T-helper 17 cell (primary cell): Measurements from ENCODE around the gene TLCD2. TPM values are rescaled to one million over a fixed set of nuclear protein-coding genes. Genes with fewer than 3 reads are reported as not detected.

Experiments
- ATAC-seq: fragments of 150-1000 bp; cut with Tn5 transposase; 2 replicates; pipeline ENCODE4 v1.10.0; 2021; ENCODE audit warnings: mild to moderate bottlenecking, moderate library complexity
- DNase-seq, 3 donors: peaks; one replicate each; pipeline versions ENCODE4 v3.0.0 to v3.0.0-alpha.2; 2020 to 2021
- H3K9me3 ChIP-seq: one replicate; pipeline ENCODE4 v1.7.0; 2013; ENCODE audit warnings: low read length, mild to moderate bottlenecking; ENCODE audit not compliant: control insufficient read depth, poor library complexity, severe bottlenecking
- H3K27ac Mint-ChIP-seq: one replicate; pipeline ENCODE4 v1.8.0; 2022; ENCODE audit warnings: mild to moderate bottlenecking, moderate library complexity, mixed read lengths
- H3K27me3 Mint-ChIP-seq: one replicate; pipeline ENCODE4 v1.8.0; 2022; ENCODE audit warnings: mixed read lengths
- H3K36me3 Mint-ChIP-seq: one replicate; pipeline ENCODE4 v1.8.0; 2022; ENCODE audit warnings: low read depth, mixed read lengths
- H3K4me1 Mint-ChIP-seq: one replicate; pipeline ENCODE4 v1.8.0; 2022; ENCODE audit warnings: mild to moderate bottlenecking, mixed read lengths
- H3K4me3 Mint-ChIP-seq: one replicate; pipeline ENCODE4 v1.8.0; 2022; ENCODE audit warnings: mild to moderate bottlenecking, moderate library complexity, mixed read lengths
- total RNA-seq, 4 donors: library from RNA in 2 of 4; stranded (reverse) in 2 of 4; gene quantifications; one replicate each; pipeline ENCODE4 v1.2.3 and lab custom pipeline; 2022 to 2026

TLCD2 gene
- total RNA-seq, 2 donors from 2014 or later, result 0.26 to 1.4 TPM

- ATAC-seq, result peak; percentile 50
- DNase-seq, result peak; percentile 55 to 66 (median 58)
- H3K4me3 Mint-ChIP-seq, result peak overlapping the region; percentile 97
- H3K9me3 ChIP-seq, result no peaks in the 10 kb centered on the region
- H3K4me1 Mint-ChIP-seq, result peaks cover 25% of the 10 kb centered on the region
- peak overlapping the region; percentile 95 for H3K27ac Mint-ChIP-seq
- no peaks in the 10 kb centered on the region for H3K36me3 Mint-ChIP-seq
- no peaks in the 10 kb centered on the region for H3K27me3 Mint-ChIP-seq
Measured at GRCh38 chr17:1716912-1717695, 6.9 kb upstream of the TLCD2 start.

GRCh38 chr17:1716076-1716911, 6.1 kb upstream of the TLCD2 start:
- H3K36me3 Mint-ChIP-seq, result no peaks in the 10 kb centered on the region
- ATAC-seq, result peak; percentile 87

GRCh38 chr17:1715803-1716075, 5.6 kb upstream of the TLCD2 start:
- Mint-ChIP-seq H3K36me3 (no peaks in the 10 kb centered on the region), H3K27ac (peak overlapping the region; percentile 95), H3K4me3 (peak overlapping the region; percentile 97), H3K4me1 (peaks cover 33% of the 10 kb centered on the region), H3K27me3 (no peaks in the 10 kb centered on the region)
- ATAC-seq (no peak), DNase-seq (no peak)
- no peaks in the 10 kb centered on the region for H3K9me3 ChIP-seq

More at GRCh38 chr17:1716076-1716911, 6.1 kb upstream of the TLCD2 start:
- H3K9me3 ChIP-seq, result no peaks in the 10 kb centered on the region
- Mint-ChIP-seq H3K4me3 (peak overlapping the region; percentile 97), H3K4me1 (peaks cover 27% of the 10 kb centered on the region), H3K27ac (peak overlapping the region; percentile 95), H3K27me3 (no peaks in the 10 kb centered on the region)
- DNase-seq, result peak; percentile 100

- Mint-ChIP-seq H3K27ac (peak overlapping the region; percentile 95), H3K36me3 (no peaks in the 10 kb centered on the region), H3K4me3 (peak overlapping the region; percentile 97), H3K27me3 (no peaks in the 10 kb centered on the region), H3K4me1 (peaks cover 33% of the 10 kb centered on the region)
- H3K9me3 ChIP-seq, result no peaks in the 10 kb centered on the region
- no peak for ATAC-seq
- peak in 1 of 3 donors; percentile 31 for DNase-seq
Measured at GRCh38 chr17:1714980-1715802, 5.0 kb upstream of the TLCD2 start.

GRCh38 chr17:1714427-1714979, 4.3 kb upstream of the TLCD2 start:
- H3K27me3 Mint-ChIP-seq, result no peaks in the 10 kb centered on the region
- no peak for DNase-seq
- peak overlapping the region; percentile 19 for H3K27ac Mint-ChIP-seq
- H3K9me3 ChIP-seq, result no peaks in the 10 kb centered on the region
- H3K4me3 Mint-ChIP-seq, result peak overlapping the region; percentile 97
- no peak for ATAC-seq
- H3K36me3 Mint-ChIP-seq, result no peaks in the 10 kb centered on the region
- H3K4me1 Mint-ChIP-seq, result peaks cover 33% of the 10 kb centered on the region

GRCh38 chr17:1713878-1714426, 3.8 kb upstream of the TLCD2 start:
- no peak for DNase-seq
- Mint-ChIP-seq H3K27me3 (no peaks in the 10 kb centered on the region), H3K27ac (peak overlapping the region; percentile 19), H3K36me3 (no peaks in the 10 kb centered on the region), H3K4me1 (peaks cover 33% of the 10 kb centered on the region), H3K4me3 (peak overlapping the region; percentile 97)
- no peaks in the 10 kb centered on the region for H3K9me3 ChIP-seq
- no peak for ATAC-seq

GRCh38 chr17:1713160-1713877, 3.1 kb upstream of the TLCD2 start:
- Mint-ChIP-seq H3K4me1 (peaks cover 36% of the 10 kb centered on the region), H3K36me3 (no peaks in the 10 kb centered on the region), H3K27ac (no peak overlapping the region), H3K4me3 (peak overlapping the region; percentile 97), H3K27me3 (no peaks in the 10 kb centered on the region)
- no peak for DNase-seq
- no peak for ATAC-seq
- no peaks in the 10 kb centered on the region for H3K9me3 ChIP-seq

GRCh38 chr17:1712271-1712670, 2.1 kb upstream of the TLCD2 start:
- Mint-ChIP-seq H3K4me1 (peaks cover 29% of the 10 kb centered on the region), H3K27me3 (no peaks in the 10 kb centered on the region), H3K27ac (peak overlapping the region; percentile 45), H3K4me3 (no peak overlapping the region), H3K36me3 (no peaks in the 10 kb centered on the region)
- ATAC-seq (no peak), DNase-seq (no peak)
- no peaks in the 10 kb centered on the region for H3K9me3 ChIP-seq

- Mint-ChIP-seq H3K4me3 (peak overlapping the region; percentile 41), H3K27ac (peak overlapping the region; percentile 45), H3K36me3 (no peaks in the 10 kb centered on the region), H3K27me3 (no peaks in the 10 kb centered on the region), H3K4me1 (peaks cover 24% of the 10 kb centered on the region)
- no peaks in the 10 kb centered on the region for H3K9me3 ChIP-seq
- DNase-seq (no peak), ATAC-seq (no peak)
Measured at GRCh38 chr17:1711804-1712203, 1.6 kb upstream of the TLCD2 start.

GRCh38 chr17:1710807-1711553, 803 bp upstream of the TLCD2 start:
- Mint-ChIP-seq H3K4me3 (peak overlapping the region; percentile 87), H3K4me1 (peaks cover 22% of the 10 kb centered on the region), H3K36me3 (no peaks in the 10 kb centered on the region), H3K27ac (peak overlapping the region; percentile 67), H3K27me3 (no peaks in the 10 kb centered on the region)
- no peaks in the 10 kb centered on the region for H3K9me3 ChIP-seq
- DNase-seq (no peak), ATAC-seq (no peak)

- DNase-seq, result no peak
- Mint-ChIP-seq H3K27ac (no peak overlapping the region), H3K4me1 (peaks cover 21% of the 10 kb centered on the region), H3K4me3 (peak overlapping the region; percentile 80), H3K36me3 (peaks cover 3% of the 10 kb centered on the region), H3K27me3 (peaks cover 10% of the 10 kb centered on the region)
- H3K9me3 ChIP-seq, result no peaks in the 10 kb centered on the region
- ATAC-seq, result no peak
Measured at GRCh38 chr17:1709403-1709951, 700 bp downstream of the TLCD2 start.
